Measurements from ENCODE around the gene OR6K3.
"Not testable (repeated sequence)": the region's sequence is repeated elsewhere in the genome, so short reads cannot be mapped to it uniquely, and the experiment has no call there.

The OR6K3 gene, protein sequence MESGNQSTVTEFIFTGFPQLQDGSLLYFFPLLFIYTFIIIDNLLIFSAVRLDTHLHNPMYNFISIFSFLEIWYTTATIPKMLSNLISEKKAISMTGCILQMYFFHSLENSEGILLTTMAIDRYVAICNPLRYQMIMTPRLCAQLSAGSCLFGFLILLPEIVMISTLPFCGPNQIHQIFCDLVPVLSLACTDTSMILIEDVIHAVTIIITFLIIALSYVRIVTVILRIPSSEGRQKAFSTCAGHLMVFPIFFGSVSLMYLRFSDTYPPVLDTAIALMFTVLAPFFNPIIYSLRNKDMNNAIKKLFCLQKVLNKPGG

DNA sequence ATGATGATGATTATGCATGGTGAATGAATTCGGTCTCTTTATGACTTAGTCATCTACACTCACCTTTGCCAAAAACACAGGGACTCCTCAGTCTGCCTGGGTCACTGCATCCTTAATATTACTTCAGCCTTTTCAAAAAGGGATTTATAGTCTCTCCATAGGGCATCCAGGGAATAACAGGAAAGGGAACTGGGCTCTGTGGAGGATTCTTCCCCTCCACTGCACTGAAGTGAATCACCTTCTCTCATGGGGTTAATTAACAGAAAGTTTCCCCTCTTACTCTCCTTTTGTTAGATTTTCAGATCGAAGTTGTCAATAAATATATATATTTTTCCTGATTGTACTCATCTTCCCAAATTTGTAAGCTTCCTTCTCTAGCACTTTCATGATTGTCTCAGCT, at the start of gene OR6K3:
Gene OR6K3 (minus strand): TSS at position 101 of the 400 bp plus-strand sequence. CDS start 2,605 bp downstream, outside the sequence.
- DNase-seq = no peak

DNA sequence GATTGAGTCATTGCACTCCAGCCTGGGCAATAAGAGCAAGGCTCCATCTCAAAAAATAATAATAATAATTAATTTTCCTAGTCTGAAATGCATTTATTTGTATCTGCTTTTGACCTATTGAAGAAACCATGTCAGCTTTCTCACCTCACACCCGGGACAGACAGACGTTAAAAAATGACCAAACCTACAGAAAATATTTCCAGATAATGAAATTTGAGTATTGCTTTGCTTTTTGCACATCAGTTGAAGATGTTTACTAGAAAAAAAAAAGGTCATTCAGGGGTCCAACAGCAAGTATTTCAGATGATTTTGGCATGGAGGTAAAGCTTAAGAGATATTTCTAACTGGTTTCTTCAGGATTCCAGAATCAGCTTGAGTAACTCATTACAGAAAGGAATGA, 33.9 kb upstream of the OR6K3 start, which contains the start of gene OR6K6:
Gene OR6K6 (plus strand): TSS at position 301 of the 400 bp plus-strand sequence. CDS start 168 bp downstream, outside the sequence.
- DNase-seq = no peak

- DNase-seq = no peak
These were observed 31.7 kb upstream of the OR6K3 start for GRCh38 chr1:158752155-158752712.

DNA sequence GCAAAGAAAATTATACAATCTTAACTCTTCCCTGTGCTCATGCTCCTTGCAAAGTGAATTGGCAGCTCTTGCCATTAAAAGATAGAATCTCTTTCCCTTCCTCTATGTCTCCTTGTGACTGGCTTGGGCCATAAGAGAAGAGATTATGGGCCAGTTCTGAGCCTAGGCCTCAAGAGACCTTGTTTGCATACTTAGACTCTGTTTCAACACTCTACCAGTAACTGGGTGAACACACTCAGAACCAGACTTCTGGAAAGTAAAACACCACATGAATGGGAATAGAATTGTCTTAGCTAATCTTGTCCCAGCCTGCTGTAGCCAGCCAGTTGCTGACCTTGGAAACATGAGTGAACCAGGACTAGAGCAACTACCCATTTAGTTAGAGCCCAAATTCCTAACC, 15.3 kb upstream of the OR6K3 start:
- no peak for DNase-seq

DNA sequence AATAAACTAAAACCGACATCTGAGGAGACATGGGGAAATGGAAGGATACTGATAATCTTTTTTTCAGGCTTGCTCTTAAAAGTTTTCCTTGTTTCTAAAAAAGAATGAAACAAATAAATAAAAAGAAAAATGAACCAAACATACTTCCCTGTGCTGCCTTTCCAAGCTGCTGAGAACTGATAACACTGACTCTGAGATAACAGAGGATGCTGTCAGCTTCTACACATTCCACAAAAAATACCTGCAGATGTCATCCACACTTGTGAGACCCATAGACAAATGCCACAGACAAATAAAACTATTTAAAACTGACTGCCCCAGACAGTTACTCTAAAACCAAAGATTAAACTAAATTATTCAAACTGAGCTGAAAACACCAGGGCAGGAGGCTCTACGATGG, 12.0 kb upstream of the OR6K3 start:
- no peak for DNase-seq

- DNase-seq = no peak
These were observed 11.2 kb upstream of the OR6K3 start for GRCh38 chr1:158731707-158732106.

GRCh38 chr1:158730453-158730852, 9.9 kb upstream of the OR6K3 start:
- DNase-seq = no peak

DNA sequence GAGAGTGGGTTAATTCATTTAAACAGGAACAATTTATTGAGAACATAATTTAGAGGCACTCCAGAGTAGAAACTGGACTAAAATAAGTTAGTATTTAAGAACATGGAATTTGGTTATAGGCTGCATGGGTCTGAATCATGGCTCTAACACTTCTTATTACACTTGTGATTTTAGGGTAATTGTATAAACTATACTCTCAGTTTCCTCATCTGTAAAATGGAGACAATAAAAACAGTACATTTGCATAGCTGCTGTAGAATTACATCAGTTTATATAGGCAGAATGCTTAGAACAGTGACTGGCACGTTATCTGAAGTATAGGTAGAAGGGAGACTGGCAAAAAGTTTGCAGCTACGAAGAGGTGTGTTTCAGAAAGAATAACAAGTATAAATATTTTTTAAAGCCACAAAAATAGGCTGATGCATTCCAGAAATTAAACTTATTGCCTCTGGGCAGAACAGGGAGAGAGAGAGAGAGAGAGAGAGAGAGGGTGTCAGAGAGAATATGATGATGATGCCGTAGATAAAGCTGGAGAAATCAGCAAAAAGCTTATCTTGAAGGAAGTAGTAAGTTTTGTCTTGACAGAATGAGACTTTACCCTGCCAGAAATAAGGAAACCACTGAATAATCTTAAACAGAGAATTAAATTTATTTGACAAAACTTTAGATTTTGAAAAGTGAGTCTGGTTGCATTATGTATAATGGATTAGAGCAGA, 8.1 kb upstream of the OR6K3 start:
- no peak for DNase-seq

DNA sequence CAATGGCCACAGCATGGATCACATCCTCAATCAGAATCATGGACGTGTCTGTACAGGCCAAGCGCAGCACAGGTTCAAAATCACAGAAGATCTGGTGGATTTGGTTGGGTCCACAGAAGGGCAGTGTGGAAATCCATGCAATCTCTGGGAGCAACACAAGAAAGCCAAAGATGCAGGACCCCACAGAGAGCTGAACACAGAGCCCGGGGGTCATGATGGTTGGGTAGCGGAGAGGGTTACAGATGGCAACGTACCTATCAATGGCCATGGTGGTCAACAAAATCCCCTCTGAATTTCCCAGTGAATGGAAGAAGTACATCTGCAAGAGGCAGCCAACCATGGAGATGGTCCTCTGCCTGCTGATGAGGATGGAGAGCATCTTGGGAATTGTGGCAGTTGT, 3.9 kb upstream of the OR6K3 start:
- no peak for DNase-seq

DNA sequence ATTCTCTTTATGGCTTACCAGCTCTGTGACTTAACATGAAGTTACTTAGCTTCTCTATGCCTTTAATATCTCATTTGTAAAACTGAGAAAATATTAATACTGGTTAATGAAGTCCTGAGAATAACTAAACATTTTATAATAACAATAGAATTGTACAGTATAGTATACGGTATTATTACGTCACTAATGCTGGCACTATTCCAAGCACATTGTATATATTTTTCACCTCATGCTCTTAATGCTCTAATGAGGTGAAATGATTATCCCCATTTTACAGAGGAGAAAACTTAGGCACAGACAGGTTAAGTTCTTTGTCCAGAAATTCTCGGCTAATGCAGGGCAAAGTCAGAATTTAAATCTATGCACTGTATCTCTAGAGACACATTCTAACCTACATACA, 856 bp downstream of the OR6K3 start:
- no peak for DNase-seq

DNA sequence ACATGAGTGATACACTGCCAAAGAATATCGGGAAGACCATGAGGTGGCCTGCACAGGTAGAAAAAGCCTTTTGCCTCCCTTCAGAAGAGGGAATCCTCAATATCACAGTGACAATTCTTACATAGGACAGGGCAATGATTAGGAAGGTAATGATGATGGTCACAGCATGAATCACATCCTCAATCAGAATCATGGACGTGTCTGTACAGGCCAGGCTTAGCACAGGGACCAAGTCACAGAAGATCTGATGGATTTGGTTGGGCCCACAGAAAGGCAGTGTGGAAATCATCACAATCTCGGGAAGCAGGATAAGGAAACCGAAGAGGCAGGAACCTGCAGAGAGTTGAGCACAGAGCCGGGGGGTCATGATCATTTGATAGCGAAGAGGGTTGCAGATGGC, 3.2 kb downstream of the OR6K3 start:
- no peak for DNase-seq

- DNase-seq = no peak
These were observed 4.2 kb downstream of the OR6K3 start for GRCh38 chr1:158716335-158716734.

DNA sequence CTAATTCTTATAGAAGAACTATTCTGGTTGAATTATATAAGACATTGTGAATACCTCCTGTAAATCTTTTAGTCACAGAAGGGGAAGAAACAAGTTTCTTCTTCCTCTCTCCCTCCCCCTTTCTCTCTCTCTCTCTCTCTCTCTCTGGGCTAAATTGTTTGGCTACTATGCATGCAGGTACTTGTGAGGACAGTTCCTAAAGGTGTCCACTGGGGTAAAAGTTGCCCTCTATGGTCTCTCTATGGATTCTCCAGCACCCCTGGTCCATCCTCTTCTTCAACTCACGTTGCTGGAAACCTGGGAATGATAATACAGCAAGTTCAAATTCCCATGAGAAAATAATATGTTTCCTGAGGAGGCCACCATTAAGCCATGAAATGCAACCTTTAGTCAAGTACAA, 5.8 kb downstream of the OR6K3 start:
- no peak for DNase-seq

GRCh38 chr1:158711098-158711497, 9.4 kb downstream of the OR6K3 start:
- no peak for DNase-seq

DNA sequence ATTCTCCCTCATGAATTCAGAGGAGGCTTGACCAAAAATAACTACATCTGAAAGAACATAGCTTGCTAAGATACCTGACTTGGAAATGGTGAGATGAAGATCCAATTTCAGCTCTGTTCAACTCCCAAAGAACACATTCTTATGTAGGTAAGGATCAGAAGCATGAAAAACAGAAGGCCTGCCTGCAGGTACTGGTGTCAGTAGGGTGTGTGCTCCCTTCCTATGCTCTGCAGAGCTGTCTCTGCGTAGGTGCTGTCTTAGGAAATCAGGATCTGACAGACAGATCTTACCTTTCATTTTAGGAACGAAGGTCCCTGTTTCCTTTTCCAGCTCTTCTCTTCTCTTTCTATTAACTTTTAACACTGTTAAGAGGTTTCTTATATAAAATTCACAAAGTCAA, 14.4 kb downstream of the OR6K3 start:
- DNase-seq = no peak

DNA sequence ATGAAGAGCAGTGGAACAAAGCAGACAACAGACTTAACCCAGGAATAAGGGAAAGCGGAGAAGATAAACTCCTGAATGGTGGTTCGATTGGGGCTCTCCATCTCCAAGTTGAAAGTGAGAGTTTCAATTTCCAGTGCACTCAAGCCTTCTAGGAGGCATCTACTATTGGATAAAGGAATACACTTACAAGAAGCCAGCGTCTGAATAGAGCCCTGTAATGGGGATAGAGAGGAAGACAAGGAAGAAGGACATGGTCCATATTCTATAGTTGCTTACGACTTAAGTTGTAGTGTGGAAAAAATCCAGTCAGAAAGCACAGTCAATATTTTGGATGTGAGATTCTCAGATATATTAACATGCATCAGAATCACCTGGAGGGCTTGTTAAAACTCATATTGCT, 20.0 kb downstream of the OR6K3 start, which contains the start of gene OR6K2:
Gene OR6K2 (minus strand): TSS at position 101 of the 400 bp plus-strand sequence. CDS start 0 bp downstream, at position 101.
- DNase-seq = no peak

GRCh38 chr1:158694596-158694995, 25.9 kb downstream of the OR6K3 start:
- no peak for DNase-seq

- no peak for DNase-seq
These were observed 28.2 kb downstream of the OR6K3 start for GRCh38 chr1:158692356-158692755.

DNA sequence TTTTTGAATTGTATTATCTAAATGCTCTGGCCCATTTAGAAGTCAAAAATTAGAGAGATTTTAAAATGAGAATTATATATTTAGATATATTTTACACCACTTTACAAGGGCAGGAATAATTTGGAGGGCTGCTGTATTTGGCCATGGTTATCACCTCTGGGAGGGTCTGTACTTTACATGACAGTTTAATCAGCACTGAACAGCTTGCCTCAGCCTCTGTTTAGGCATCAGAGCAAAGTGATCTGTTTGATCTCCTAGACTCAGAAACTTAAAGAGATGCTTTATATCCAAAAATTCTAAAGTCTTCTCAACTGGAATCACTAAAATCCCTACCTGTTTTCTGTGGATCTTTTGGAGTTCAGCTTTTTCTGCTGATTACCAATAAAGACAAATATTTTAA, 28.6 kb downstream of the OR6K3 start:
- no peak for DNase-seq

- DNase-seq = not testable (repeated sequence)
These were observed 29.4 kb downstream of the OR6K3 start for GRCh38 chr1:158691149-158691548.

- DNase-seq = no peak
These were observed 30.6 kb downstream of the OR6K3 start for GRCh38 chr1:158689875-158690274.

- no peak for DNase-seq
These were observed 31.4 kb downstream of the OR6K3 start for GRCh38 chr1:158689110-158689509.

DNA sequence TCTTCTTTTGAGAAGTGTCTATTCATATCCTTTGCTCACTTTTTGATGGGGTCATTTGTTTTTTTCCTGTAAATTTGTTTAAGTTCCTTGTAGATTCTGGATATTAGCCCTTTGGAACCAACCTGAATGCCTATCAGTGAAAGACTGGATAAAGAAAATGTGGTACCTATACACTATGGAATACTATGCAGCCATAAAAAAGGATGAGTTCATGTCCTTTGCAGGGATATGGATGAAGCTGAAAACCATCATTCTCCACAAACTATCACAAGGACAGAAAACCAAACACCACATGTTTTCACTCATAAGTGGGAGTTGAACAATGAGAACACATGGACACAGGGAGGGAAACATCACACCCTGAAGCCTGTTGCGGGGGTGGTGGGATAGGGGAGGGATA, 32.2 kb downstream of the OR6K3 start:
- not testable (repeated sequence) for DNase-seq

DNA sequence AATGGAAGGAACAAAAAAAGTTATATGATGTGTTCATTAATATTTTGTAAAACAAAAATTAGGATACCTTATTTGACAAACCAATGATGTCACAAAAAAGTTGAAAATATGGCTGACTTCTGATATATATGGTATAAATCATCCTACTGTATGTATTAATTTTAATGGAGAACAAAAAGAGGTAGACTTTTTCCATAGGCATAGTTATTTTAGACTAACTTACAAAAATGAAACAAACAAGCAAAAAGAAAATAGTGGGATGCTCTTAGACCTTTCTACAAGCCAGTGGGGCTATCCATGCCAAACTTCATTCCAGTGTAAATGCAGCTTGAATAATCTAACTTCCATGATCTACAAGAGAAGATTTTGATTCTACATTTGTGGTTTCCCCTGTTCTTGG, 33.5 kb downstream of the OR6K3 start:
- no peak for DNase-seq
